Islet precursor cell (in vitro differentiated cells): ENCODE results near the gene MFSD12.

ENCODE experiments used
- DNase-seq: peaks from one replicate; pipeline ENCODE4 v3.0.0-alpha.2; 2018

Gene MFSD12

DNA sequence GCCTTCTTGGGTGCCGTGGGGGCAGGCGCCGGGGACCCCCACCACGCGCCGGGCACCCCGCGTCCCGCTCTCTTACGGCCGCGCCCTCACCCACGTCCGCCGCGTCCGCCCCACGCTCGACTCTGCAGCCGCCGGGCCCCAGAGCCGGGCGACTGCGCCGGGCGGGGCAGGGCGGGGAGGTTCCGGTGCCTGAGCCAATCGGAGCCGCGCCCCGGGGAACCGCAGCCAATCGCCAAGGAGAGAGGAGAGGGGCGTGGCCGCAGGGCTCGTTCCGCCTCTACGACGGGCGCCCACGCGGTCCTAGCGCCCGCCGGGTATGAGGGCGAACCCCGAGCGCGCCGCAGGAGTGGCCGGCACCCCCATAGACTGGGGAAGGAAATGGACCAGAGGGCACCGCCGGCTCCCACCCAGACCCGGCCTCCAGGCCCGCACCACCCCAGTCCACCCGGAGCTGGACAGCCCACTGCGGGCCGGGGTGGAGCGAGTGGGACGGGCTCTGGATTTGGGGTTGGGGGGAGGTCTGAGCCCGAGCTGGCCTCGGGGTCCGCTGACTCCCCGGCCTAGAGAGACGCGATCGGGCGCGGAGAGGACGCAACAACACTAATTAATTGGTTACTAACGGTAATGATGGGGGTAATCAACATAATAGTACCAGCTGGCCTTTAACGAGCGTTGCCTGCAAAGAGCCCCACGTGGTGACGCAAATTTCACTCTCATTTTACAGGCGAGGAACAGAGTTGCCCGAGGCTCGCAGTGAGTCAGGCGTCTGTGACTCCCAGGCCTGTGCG, at the start of gene MFSD12:
MFSD12 (minus strand) TSS at position 126 of the 788 bp plus-strand sequence. CDS start 183 bp downstream, outside the sequence.
- DNase-seq: peak; percentile 97

DNA sequence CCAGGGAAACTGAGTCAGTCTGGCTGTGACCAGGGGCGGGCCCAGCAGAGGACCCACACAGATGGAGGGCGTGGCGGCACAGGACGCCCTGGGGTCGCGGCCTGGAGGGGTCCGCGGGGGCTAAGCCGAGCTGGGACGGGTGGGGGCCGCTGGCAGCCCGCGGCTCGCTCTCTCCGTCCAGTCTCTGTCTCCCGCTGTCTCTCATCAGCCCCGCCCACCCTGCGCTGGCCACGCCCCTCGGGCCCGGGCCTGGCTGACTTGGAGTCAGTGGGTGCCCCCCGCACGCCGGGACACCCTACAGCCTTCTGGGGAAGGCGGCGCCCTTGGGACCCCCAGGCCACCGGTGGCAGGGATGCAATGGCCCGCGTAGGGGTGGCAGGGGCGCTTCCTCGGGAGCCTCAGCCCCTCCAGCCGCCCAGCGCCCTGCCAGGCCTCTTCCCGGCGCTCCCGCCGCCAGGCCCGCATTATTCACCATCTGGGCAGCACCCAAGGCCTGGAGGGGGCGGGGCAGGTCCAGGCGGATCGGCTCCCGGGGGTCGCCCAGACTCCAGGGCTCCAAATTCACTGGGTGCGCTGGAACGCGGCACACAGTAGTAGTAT, 49.4 kb upstream of the MFSD12 start, which contains the start of gene TBXA2R:
TBXA2R (minus strand) TSS at position 186 of the 600 bp plus-strand sequence. CDS start 6,241 bp downstream, outside the sequence.
- DNase-seq: peak; percentile 83

GRCh38 chr19:3606174-3606689, 48.8 kb upstream of the MFSD12 start:
- DNase-seq: no peak

DNA sequence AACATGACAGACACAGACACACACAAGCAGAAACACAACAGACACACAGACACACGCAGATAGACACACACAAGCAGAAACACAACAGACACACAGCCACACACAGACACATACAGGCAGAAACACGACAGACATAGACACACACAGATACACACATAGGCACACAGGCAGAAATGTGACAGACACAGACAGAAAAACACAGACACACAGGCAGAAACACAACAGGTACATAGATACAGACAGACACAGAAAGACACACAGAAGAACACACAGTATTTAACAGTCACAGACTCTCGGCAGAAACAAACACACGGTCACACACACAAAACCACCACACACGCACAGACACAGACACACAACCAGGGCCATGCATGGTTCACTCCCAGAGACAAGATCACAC, 48.4 kb upstream of the MFSD12 start:
- DNase-seq: no peak

DNA sequence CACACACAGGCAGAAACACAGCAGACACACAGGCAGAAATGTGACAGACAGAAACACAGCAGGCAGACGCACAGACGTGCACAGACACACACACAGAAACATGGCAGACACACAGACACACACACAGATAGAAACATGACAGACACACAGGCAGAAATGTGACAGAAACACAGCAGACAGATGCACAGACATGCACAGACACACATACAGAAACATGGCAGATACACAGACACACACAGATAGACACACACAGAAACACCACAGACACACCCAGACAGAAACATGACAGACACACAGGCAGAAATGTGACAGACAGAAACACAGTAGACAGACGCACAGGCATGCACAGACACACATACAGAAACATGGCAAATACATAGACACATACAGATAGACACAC, 48.0 kb upstream of the MFSD12 start:
- DNase-seq: no peak

GRCh38 chr19:3604987-3605343, 47.6 kb upstream of the MFSD12 start:
- no peak for DNase-seq

GRCh38 chr19:3604227-3604986, 47.0 kb upstream of the MFSD12 start:
- DNase-seq: no peak

- DNase-seq: peak; percentile 71
These were observed 45.9 kb upstream of the MFSD12 start for GRCh38 chr19:3603121-3603811.

DNA sequence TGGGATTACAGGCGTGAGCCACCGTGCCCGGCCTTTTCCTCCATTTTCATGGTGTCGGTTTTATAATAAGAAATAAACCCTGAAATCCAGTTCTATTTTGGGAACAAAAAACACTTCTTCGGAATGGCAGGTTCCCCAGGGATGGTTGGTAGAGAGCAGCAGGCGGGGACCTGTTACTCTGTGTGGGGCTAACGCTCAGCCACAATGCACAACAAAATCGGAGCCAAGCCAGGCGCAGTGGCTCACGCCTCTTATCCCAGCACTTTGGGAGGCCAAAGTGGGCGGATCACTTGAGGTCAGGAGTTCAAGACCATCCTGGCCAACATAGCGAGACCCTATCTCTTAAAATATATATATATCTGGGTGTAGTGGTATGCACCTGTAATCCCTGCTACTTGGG, 43.6 kb upstream of the MFSD12 start:
- DNase-seq: no peak

GRCh38 chr19:3599776-3600187, 42.4 kb upstream of the MFSD12 start:
- no peak for DNase-seq

GRCh38 chr19:3595521-3596061, 38.2 kb upstream of the MFSD12 start:
- no peak for DNase-seq

DNA sequence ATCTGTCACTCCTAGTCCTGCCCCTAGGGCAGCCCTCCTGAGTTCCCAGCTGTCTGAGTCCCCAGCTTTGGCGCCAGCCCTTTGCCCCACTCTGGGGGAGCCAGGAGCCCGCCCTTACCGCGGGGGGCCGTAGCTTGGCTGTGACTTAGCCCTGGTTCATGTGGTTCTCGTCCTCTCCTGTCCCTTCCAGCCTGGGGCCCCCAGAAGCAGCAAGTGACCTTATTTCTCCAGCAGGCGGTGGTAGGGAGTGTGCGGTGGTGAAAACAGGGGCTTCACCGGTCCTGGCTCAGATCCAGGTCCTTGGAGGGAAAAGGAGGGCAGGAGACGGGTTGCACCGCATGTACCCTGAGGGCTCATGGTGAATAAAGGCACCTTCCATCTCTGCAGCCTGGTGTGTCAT, 35.8 kb upstream of the MFSD12 start:
- DNase-seq: no peak

- DNase-seq: no peak
These were observed 34.7 kb upstream of the MFSD12 start for GRCh38 chr19:3591876-3592613.

DNA sequence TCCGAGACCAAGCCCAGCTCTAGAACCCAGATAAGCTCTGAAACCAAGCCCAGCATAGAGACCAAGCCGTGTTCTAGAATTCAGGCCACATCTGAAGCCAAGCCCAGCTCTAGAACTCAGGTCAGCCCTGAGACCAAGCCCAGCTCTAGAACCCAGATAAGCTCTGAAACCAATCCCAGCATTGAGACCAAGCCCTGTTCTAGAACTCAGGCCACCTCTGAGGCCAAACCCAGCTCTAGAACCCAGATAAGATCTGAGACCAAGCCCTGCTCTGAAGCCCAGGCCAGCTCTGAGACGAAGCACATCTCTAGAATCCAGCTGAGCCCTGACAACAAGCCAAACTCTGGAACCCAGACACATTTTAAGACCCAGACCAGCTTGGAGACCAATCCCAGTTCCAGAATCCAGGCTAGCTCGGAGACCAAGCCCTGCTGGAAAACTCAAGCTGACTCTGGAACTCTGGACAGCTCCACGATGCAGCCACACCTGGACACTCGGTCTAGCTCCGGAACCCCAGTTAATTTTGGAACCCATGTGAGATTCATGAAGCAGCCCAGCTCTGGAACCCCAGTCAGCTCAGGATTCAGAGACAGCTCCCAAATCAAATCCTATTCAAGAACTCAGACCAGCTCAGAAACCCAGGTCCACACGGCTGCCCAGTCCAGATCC, 33.7 kb upstream of the MFSD12 start:
- no peak for DNase-seq

DNA sequence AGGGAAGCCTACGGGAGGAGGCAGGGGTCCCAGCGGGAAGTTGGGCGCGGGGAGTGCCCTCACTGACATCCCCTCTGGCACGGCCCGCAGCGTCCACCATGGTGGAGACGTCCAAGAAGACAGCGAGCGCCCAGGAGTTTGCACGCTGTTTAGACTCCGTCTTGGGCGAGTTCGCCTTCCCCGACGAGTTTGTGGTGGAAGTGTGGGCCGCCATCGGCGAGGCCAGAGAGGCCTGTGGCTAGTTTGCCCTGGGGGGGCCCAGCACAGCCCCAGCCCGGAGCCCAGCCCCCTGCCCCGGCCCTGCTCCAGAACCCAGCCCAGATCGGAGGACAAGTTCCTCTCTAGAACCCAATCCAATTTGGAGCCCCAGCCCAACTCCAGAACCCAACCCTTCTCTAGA, 32.6 kb upstream of the MFSD12 start:
- DNase-seq: no peak

DNA sequence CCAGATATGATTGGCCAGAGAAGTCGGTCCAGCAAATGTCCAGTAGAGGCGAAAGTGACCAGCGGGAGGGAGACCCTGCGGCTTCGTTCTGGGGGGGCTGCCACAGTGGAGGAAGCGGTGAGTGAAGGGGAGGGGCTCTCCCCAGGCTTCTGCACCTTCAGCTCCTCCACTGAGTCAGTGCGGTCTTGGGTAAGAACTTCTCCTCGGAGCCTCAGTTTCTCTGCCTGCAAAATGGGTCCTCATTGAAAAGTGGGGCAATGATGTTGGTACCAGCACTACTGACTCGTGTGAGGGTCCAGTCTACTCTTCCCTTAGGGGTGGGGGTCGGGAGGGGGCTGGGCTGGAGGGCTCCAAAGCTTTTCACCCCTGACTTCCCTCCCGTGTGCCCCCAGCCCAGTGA, 32.1 kb upstream of the MFSD12 start:
- no peak for DNase-seq

DNA sequence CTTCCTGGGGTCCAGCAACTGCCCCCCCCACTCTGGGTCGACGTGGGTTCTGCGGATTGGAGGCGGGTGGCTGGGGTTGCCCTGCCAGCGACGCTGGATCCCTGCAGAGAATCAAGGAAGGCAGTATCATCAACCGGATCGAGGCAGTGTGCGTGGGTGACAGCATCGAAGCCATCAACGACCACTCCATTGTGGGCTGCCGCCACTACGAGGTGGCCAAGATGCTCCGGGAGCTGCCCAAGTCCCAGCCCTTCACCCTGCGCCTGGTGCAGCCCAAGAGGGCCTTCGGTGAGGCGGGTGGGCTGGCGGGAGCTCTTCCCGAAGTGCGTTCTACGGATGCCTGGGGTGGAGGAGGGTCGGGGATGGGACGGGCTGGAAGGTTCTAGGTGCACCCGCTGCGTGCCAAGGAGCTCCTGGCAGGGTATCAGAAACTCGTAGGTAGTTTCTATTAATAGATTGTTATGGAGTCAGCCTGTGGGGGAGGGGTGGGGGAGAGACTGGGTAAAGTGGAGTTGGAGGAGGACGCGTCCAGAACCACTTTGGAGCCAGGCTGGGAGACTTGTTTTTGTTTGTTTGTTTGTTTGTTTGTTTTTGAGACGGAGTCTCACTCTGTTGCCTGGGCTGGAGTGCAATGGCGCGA, 29.4 kb upstream of the MFSD12 start:
- DNase-seq: no peak

DNA sequence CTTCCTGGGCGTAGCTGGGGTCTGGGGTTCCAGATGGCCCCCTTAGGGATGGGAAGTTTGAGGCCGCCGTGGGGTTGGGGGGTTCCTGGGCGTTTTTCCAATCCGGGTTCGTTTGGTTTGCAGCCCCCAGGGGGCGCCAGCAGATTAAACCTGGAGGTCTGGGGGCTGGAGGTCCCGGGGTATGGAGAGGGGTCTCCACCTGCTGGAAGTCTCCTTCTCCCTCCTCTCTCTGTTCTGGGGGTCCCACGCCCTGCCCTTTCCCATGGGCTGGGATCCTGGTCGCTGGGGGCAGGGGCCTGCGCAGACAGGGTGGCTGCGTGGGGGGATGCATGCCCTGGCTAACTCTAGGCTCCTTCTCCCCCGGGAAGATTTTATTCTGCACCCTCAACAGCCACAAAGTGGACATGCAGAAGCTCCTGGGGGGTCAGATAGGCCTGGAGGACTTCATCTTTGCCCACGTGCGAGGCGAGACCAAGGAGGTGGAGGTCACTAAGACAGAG, 28.8 kb upstream of the MFSD12 start:
- DNase-seq: no peak

DNA sequence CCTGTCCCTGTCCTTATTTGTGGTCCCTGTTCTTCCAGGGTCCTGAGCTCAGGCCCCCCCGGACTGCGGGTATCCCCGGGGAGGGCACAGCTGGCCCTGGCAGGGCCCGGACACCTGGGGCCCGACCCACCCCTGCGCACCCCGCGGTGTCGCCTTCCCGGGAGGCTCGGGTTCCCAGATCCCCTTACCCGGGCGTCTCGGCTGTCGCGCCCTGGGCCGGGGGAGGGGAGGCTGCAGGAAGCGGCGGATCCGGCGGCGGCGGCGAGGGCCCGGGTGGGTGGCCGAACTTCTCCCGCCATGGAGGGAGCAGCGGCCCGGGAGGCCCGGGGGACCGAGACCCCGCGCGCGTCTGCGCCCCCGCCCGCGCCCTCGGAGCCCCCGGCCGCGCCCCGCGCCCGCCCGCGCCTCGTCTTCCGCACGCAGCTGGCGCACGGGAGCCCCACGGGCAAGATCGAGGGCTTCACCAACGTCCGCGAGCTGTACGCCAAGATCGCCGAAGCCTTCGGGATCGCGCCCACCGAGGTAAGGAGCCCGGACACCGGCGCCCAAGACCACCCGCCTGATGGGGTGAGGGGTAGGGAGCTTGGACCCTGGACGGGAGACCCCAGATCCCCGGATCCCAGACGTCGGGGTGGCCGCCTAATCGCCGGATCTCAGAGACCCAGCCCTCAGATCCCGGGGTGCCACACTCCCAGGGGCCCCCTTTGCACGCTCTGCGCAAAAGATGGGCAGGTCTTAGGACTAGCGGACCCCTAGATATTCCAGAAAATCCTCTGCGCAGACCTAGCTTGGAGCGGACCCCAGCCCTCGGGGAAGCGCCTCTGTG, 28.1 kb upstream of the MFSD12 start, which contains the start of gene GIPC3:
GIPC3 (plus strand) TSS at position 178 of the 826 bp plus-strand sequence; CDS start at position 298, 120 bp downstream.
- no peak for DNase-seq
